Fibroblast of lung (primary cell): ENCODE results near the gene FYN.

ENCODE experiments used
- CTCF ChIP-seq, 2 donors: IDR thresholded peaks in 1 of 2; conservative IDR thresholded peaks in 1 of 2; 1 replicate in 1 of 2; 2 replicates in 1 of 2; pipeline ENCODE4 v1.5.1; 2011 to 2012; ENCODE audit warnings: low read length in 2 of 2, control low read depth in 1 of 2, inconsistent platforms in 1 of 2, low read depth in 1 of 2, mild to moderate bottlenecking in 1 of 2
- EZH2 ChIP-seq: IDR thresholded peaks from 2 replicates; pipeline ENCODE4 v1.5.1; 2012; ENCODE audit warnings: low read length, control low read depth, mild to moderate bottlenecking; ENCODE audit errors: missing control alignments

GRCh38 chr6:111764238-111765175 is 108.7 kb downstream of the FYN start:
- TF ChIP-seq CTCF (conservative IDR thresholded peaks at IDR 0.05 in 1 of 2, IDR thresholded peaks at IDR 0.05 in 1 of 2; ENCODE audit: low read depth in 1 of 2, low read length in 2 of 2): no peak
- TF ChIP-seq EZH2: no peak
